NCI-H526 (cell line): ENCODE data around the gene SPATA21.

Source experiments
- DNase-seq, 2 experiments: peaks; one replicate each; lab custom pipeline; 2025; lab: John Stamatoyannopoulos, UW

The SPATA21 gene

GRCh38 chr1:16421201-16421600 is 16.0 kb downstream of the SPATA21 start:
- no peak for DNase-seq

- DNase-seq = no peak
Measured at GRCh38 chr1:16420424-16421118, 16.7 kb downstream of the SPATA21 start.

GRCh38 chr1:16418823-16419425 is 18.3 kb downstream of the SPATA21 start:
- no peak for DNase-seq

GRCh38 chr1:16413191-16413590 is 24.0 kb downstream of the SPATA21 start:
- DNase-seq = no peak

GRCh38 chr1:16410803-16411202 is 26.4 kb downstream of the SPATA21 start:
- DNase-seq = no peak

GRCh38 chr1:16409536-16410152 is 27.6 kb downstream of the SPATA21 start:
- no peak for DNase-seq

GRCh38 chr1:16406868-16407267 is 30.4 kb downstream of the SPATA21 start:
- no peak for DNase-seq

- DNase-seq = no peak
Measured at GRCh38 chr1:16405441-16405840, 31.8 kb downstream of the SPATA21 start.

- no peak for DNase-seq
Measured at GRCh38 chr1:16402742-16403141, 34.5 kb downstream of the SPATA21 start.

GRCh38 chr1:16398371-16398953 is 38.8 kb downstream of the SPATA21 start:
- DNase-seq = no peak

GRCh38 chr1:16397120-16397519 is 40.1 kb downstream of the SPATA21 start:
- no peak for DNase-seq

- no peak for DNase-seq
Measured at GRCh38 chr1:16396591-16396990, 40.6 kb downstream of the SPATA21 start.

GRCh38 chr1:16394977-16395376 is 42.2 kb downstream of the SPATA21 start:
- DNase-seq = no peak

- DNase-seq = no peak
Measured at GRCh38 chr1:16393570-16394521, 43.4 kb downstream of the SPATA21 start.

- DNase-seq = no peak
Measured at GRCh38 chr1:16392740-16393569, 44.3 kb downstream of the SPATA21 start.

GRCh38 chr1:16391411-16391810 is 45.8 kb downstream of the SPATA21 start:
- DNase-seq = no peak

GRCh38 chr1:16387201-16388188 is 49.7 kb downstream of the SPATA21 start:
- DNase-seq = no peak

GRCh38 chr1:16386454-16387113 is 50.6 kb downstream of the SPATA21 start:
- DNase-seq = no peak
